ENCODE results near the gene KIAA0753. TPM values are rescaled to one million over a fixed set of nuclear protein-coding genes. Genes with fewer than 3 reads are reported as not detected.

The KIAA0753 gene
- total and polyA plus RNA-seq, 2 of the 13 experiments (the other 11 are each of a cell fraction or from before 2014, with no cell fraction given), result 5.2 to 9.1 TPM

DNA sequence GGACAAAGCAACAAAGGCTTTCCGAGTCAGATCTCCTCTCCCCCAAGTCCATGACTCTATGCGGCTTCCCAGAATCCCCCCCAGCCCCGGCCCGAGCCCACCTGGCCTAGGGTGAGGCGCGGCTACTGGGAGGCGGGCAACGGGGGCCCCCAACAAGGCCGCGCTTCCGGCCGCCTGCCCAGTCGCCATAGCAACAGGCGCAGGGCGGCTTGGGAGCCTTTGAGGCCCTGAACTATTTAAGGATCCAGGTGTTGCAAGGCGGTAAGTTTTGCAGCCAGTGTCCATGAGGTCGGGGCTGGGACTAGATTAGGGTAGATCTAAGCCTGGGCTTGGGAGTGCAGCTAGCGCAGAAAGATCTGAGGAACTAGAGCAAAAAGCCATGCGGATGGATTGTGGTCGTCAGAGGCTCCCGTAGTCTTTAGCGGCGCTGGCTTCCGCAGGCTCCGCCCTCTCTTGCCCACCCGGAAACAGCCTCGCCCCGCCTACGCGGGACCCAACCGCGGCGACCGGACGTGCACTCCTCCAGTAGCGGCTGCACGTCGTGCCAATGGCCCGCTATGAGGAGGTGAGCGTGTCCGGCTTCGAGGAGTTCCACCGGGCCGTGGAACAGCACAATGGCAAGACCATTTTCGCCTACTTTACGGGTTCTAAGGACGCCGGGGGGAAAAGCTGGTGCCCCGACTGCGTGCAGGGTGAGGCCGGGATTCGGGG, at the start of gene KIAA0753, which contains the start of gene TXNDC17 (continued):
- TF ChIP-seq, protein P1, sequence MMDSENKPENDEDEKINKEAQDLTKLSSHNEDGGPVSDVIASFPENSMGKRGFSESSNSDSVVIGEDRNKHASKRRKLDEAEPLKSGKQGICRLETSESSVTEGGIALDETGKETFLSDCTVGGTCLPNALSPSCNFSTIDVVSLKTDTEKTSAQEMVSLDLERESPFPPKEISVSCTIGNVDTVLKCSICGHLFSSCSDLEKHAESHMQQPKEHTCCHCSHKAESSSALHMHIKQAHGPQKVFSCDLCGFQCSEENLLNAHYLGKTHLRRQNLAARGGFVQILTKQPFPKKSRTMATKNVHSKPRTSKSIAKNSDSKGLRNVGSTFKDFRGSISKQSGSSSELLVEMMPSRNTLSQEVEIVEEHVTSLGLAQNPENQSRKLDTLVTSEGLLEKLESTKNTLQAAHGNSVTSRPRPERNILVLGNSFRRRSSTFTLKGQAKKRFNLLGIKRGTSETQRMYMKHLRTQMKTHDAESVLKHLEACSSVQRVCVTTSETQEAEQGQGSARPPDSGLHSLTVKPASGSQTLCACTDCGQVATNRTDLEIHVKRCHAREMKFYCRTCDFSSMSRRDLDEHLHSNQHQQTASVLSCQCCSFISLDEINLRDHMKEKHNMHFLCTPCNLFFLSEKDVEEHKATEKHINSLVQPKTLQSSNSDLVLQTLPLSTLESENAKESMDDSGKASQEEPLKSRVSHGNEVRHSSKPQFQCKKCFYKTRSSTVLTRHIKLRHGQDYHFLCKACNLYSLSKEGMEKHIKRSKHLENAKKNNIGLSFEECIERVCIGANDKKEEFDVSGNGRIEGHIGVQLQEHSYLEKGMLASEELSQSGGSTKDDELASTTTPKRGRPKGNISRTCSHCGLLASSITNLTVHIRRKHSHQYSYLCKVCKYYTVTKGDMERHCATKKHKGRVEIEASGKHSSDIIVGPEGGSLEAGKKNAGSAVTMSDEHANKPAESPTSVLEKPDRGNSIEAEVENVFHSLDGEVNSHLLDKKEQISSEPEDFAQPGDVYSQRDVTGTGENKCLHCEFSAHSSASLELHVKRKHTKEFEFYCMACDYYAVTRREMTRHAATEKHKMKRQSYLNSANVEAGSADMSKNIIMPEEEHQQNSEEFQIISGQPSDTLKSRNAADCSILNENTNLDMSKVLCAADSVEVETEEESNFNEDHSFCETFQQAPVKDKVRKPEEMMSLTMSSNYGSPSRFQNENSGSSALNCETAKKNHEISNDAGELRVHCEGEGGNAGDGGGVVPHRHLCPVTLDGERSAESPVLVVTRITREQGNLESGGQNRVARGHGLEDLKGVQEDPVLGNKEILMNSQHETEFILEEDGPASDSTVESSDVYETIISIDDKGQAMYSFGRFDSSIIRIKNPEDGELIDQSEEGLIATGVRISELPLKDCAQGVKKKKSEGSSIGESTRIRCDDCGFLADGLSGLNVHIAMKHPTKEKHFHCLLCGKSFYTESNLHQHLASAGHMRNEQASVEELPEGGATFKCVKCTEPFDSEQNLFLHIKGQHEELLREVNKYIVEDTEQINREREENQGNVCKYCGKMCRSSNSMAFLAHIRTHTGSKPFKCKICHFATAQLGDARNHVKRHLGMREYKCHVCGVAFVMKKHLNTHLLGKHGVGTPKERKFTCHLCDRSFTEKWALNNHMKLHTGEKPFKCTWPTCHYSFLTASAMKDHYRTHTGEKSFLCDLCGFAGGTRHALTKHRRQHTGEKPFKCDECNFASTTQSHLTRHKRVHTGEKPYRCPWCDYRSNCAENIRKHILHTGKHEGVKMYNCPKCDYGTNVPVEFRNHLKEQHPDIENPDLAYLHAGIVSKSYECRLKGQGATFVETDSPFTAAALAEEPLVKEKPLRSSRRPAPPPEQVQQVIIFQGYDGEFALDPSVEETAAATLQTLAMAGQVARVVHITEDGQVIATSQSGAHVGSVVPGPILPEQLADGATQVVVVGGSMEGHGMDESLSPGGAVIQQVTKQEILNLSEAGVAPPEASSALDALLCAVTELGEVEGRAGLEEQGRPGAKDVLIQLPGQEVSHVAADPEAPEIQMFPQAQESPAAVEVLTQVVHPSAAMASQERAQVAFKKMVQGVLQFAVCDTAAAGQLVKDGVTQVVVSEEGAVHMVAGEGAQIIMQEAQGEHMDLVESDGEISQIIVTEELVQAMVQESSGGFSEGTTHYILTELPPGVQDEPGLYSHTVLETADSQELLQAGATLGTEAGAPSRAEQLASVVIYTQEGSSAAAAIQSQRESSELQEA (CRISPR knock-in tag; IDR thresholded peaks at IDR 0.05; ENCODE audit: not compliant biosample characterization), result peak; percentile 82
- 0 out of 2 replicates have a peak, but pooled peaks have one; percentile 39 for TF ChIP-seq JUN (CRISPR knock-in tag; IDR thresholded peaks at IDR 0.05)
- TF ChIP-seq EZH2 (conservative IDR thresholded peaks at IDR 0.05; ENCODE audit: low read depth, low read length), result no peak
- TF ChIP-seq ZFYVE20 (CRISPR knock-in tag; IDR thresholded peaks at IDR 0.05; ENCODE audit: borderline replicate concordance, low read depth), result peak; percentile 73; the same call in 1 of the 2 replicates
- TF ChIP-seq ZNF746 (CRISPR knock-in tag; IDR thresholded peaks at IDR 0.05), result no peak; the same call in 1 of the 2 replicates
- TF ChIP-seq ZNF652 (CRISPR knock-in tag; IDR thresholded peaks at IDR 0.05; ENCODE audit: borderline replicate concordance, low read depth), result peak; percentile 70; the same call in 1 of the 2 replicates
- peak; percentile 76; the same call in 1 of the 2 replicates for TF ChIP-seq ZNF225 (CRISPR knock-in tag; IDR thresholded peaks at IDR 0.05)
- TF ChIP-seq ZNF556 (CRISPR knock-in tag; IDR thresholded peaks at IDR 0.05; ENCODE audit: borderline replicate concordance), result peak; percentile 71; the same call in 1 of the 2 replicates
- TF ChIP-seq DNMT3B (CRISPR knock-in tag; conservative IDR thresholded peaks at IDR 0.05), result 0 out of 2 replicates have a peak, but pooled peaks have one; percentile 18
- TF ChIP-seq ELF3 (CRISPR knock-in tag; IDR thresholded peaks at IDR 0.05), result peak; percentile 92
- TF ChIP-seq SRY (CRISPR knock-in tag; IDR thresholded peaks at IDR 0.05), result peak; percentile 84
- TF ChIP-seq, protein P2, sequence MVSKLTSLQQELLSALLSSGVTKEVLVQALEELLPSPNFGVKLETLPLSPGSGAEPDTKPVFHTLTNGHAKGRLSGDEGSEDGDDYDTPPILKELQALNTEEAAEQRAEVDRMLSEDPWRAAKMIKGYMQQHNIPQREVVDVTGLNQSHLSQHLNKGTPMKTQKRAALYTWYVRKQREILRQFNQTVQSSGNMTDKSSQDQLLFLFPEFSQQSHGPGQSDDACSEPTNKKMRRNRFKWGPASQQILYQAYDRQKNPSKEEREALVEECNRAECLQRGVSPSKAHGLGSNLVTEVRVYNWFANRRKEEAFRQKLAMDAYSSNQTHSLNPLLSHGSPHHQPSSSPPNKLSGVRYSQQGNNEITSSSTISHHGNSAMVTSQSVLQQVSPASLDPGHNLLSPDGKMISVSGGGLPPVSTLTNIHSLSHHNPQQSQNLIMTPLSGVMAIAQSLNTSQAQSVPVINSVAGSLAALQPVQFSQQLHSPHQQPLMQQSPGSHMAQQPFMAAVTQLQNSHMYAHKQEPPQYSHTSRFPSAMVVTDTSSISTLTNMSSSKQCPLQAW (CRISPR knock-in tag; IDR thresholded peaks at IDR 0.05), result peak; percentile 64; the same call in 1 of the 2 replicates
- TF ChIP-seq NCOA1 (CRISPR knock-in tag; IDR thresholded peaks at IDR 0.05), result no peak
- no peak; the same call in 1 of the 2 replicates for TF ChIP-seq KAT7 (CRISPR knock-in tag; IDR thresholded peaks at IDR 0.05; ENCODE audit: borderline replicate concordance)
- TF ChIP-seq TOE1 (CRISPR knock-in tag; IDR thresholded peaks at IDR 0.05), result no peak
- TF ChIP-seq HMG20A (CRISPR knock-in tag; IDR thresholded peaks at IDR 0.05; ENCODE audit: borderline replicate concordance), result no peak
- TF ChIP-seq HES4 (CRISPR knock-in tag; IDR thresholded peaks at IDR 0.05; ENCODE audit: borderline replicate concordance), result peak; percentile 75; the same call in 1 of the 2 replicates
- TF ChIP-seq NR2C2 (CRISPR knock-in tag; IDR thresholded peaks at IDR 0.05; ENCODE audit: borderline replicate concordance), result peak; percentile 59; the same call in 1 of the 2 replicates
- TF ChIP-seq KMT2A (CRISPR knock-in tag; IDR thresholded peaks at IDR 0.05), result peak; percentile 88
- TF ChIP-seq SRSF1 (optimal IDR thresholded peaks at IDR 0.05; ENCODE audit: low read depth, low read length), result peak; percentile 70
- TF ChIP-seq ZNF124 (CRISPR knock-in tag; IDR thresholded peaks at IDR 0.05), result peak; percentile 56; the same call in 1 of the 2 replicates
